AG04449 (cell line): ENCODE results near the gene RANBP6.
"Not testable (repeated sequence)": the region's sequence is repeated elsewhere in the genome, so short reads cannot be mapped to it uniquely, and the experiment has no call there.

ENCODE experiments used
- CTCF ChIA-PET: fragments of 350-600 bp; formaldehyde crosslinking; extraction: SDS; loops from one replicate; lab custom pipeline; 2021; ENCODE audit warnings: antibody characterized with exemption; lab: Yijun Ruan, JAX
- POLR2A ChIA-PET: fragments of 400-600, 350-600 bp; formaldehyde crosslinking; extraction: SDS; loops from one replicate; lab custom pipeline; 2020; ENCODE audit warnings: antibody characterized with exemption, inconsistent platforms; lab: Yijun Ruan, JAX
- DNase-seq: peaks from one replicate; pipeline ENCODE4 v3.0.0-alpha.2; 2010; ENCODE audit warnings: low read depth, low spot score
- H3K4me3 ChIP-seq: 2 replicates; pipeline ENCODE4 v1.5.1; 2011; ENCODE audit warnings: low read depth, mild to moderate bottlenecking, control low read depth, low read length
- TF ChIP-seq, protein P1 (sequence below): IDR thresholded peaks from one replicate; pipeline ENCODE4 v1.5.1; 2011; ENCODE audit warnings: mild to moderate bottlenecking, moderate library complexity, low read length, control low read depth, inconsistent platforms; ENCODE audit not compliant: insufficient read depth; ENCODE audit errors: missing control alignments

Gene RANBP6

GRCh38 chr9:6036391-6036790, 21.0 kb upstream of the RANBP6 start:
- DNase-seq, result no peak
- ChIA-PET POLR2A (no interaction called here), CTCF (no interaction called here)
- no peak overlapping the region for H3K4me3 ChIP-seq
- TF ChIP-seq, protein P1, sequence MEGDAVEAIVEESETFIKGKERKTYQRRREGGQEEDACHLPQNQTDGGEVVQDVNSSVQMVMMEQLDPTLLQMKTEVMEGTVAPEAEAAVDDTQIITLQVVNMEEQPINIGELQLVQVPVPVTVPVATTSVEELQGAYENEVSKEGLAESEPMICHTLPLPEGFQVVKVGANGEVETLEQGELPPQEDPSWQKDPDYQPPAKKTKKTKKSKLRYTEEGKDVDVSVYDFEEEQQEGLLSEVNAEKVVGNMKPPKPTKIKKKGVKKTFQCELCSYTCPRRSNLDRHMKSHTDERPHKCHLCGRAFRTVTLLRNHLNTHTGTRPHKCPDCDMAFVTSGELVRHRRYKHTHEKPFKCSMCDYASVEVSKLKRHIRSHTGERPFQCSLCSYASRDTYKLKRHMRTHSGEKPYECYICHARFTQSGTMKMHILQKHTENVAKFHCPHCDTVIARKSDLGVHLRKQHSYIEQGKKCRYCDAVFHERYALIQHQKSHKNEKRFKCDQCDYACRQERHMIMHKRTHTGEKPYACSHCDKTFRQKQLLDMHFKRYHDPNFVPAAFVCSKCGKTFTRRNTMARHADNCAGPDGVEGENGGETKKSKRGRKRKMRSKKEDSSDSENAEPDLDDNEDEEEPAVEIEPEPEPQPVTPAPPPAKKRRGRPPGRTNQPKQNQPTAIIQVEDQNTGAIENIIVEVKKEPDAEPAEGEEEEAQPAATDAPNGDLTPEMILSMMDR, result no peak

DNA sequence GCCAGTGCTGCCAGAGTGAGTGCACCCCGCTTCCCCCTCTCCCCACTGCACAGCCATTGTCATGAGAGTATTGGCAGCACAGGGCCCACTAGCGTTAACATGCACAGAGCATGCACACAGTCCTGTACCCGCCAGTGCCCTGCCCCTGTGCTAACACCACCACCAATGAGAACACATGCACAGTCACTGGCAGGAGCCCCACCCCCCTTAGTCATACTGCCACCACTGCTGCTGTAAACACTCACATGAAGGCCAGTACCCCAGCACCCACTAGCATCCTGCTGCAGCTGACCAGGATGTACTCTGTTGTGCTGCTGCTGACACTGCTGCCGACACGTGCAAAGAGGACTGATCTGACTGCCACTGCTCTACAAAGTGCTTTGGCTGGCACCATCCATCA, 19.5 kb upstream of the RANBP6 start:
- CTCF ChIA-PET, result no interaction called here
- TF ChIP-seq, protein P1, result no peak
- no peak for DNase-seq
- H3K4me3 ChIP-seq, result no peak overlapping the region
- POLR2A ChIA-PET, result no interaction called here

DNA sequence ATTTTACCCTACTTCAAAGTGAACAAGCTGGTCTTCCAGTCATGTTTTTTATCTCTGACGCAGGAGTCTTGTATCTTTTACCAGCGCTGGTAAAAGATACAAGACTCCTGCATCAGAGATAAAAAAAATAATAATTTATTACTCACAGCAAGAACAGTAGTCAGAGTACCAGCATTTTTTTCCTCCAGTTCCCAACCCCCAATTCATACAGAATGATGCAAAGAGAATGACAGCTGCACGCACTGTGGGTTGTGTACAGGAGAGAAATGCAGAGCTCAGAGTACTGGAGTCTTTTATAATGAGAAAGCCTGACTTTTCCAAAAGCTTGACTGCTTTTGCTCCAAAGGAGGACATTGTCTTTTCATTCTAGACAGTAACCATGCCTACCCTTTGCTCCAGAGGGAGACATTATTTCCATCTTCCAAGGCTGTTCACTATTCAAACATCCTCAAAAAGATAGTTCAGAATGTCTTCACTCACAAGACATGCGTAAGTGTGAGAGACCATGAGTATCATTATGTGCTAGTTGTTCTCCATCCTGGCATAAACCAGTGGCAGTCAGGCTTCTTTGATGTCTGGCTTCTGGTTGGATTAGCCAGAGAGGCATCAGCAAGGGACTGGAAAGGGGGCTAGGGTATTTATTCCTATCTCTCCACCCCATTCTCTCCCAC, 14.3 kb upstream of the RANBP6 start:
- POLR2A ChIA-PET, result no interaction called here
- H3K4me3 ChIP-seq, result no peak overlapping the region
- TF ChIP-seq, protein P1, result no peak
- DNase-seq, result no peak
- CTCF ChIA-PET, result interaction anchor here (0.6 to 2.1 kb wide), 2 partner anchors 24 to 143 kb away, joined by 3 to 10 read pairs; no protein-coding TSS in a partner anchor

DNA sequence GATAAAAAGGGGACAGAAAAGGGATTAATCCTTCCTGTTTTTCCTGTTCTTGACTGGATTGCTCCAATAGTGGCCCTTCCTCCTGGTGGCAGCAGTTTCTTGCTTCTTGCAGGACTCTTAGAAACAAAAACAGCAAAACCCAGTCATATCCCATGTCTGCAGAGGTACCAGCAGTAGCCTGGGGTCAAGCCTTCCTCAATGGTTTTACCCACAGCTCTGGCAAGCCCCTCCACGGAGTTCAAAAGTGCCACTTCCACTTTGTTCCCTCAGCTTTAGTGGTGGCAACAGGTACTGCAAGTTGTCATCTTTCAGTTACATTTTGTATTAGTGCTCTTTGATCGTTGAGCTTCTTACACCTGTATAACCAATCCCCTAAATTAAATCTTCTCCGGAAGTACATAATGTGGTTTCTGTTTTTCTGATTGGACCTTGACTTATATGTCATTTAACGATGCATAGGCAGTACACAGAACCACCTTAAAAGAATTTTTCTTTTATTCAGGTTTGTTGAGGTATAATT, 8.7 kb upstream of the RANBP6 start:
- DNase-seq, result no peak
- CTCF ChIA-PET, result interaction anchor here (1.2 to 2.6 kb wide), 4 partner anchors 9 to 30 kb away, joined by 3 to 10 read pairs (median 7); partner anchors contain the start of gene RANBP6
- H3K4me3 ChIP-seq, result no peak overlapping the region
- POLR2A ChIA-PET, result no interaction called here
- TF ChIP-seq, protein P1, result no peak

GRCh38 chr9:6016975-6017374, 1.6 kb upstream of the RANBP6 start:
- CTCF ChIA-PET, result interaction anchor here (0.7 to 2.8 kb wide), 3 partner anchors 37 to 254 kb away, joined by 3 to 16 read pairs (median 4); no protein-coding TSS in a partner anchor
- POLR2A ChIA-PET, result not testable (repeated sequence)

DNA sequence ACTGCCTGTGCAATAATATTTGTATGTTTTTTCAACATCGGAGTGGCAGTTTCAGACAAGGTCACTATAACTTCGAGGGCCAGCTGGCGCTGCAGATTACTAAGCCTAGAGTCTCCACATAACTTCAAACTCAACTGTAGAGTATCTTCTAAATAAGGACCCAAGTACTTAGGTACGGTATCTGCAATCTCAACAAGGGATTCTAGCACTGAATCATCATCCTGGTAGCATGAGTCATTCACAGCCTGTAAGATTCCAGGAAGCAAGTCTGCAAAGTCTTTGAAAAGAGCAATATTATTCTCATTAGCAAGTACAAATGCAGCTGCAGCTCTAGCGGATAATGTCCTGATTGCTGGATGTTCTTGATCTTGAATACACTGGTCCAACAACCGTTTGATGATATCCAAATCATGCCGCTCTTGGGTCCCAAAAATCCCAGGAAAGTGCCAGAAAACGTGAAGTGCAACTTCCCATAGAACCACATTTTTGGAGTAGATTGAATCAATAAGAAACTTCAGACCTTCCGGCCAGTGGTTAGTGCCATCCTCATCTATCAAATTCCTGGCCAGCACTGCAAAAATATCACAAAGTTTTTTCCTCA, 654 bp downstream of the RANBP6 start:
- POLR2A ChIA-PET, result no interaction called here
- H3K4me3 ChIP-seq, result peak overlapping the region; percentile 87
- CTCF ChIA-PET, result interaction anchor here (1.3 to 2.8 kb wide), 3 partner anchors 9 to 39 kb away, joined by 4 to 16 read pairs (median 8); no protein-coding TSS in a partner anchor

More at GRCh38 chr9:6016975-6017374, 1.6 kb upstream of the RANBP6 start:
- DNase-seq, H3K4me3 ChIP-seq: not testable (repeated sequence)

More for the DNA sequence above, 654 bp downstream of the RANBP6 start:
- peak; percentile 40 for DNase-seq
- TF ChIP-seq, protein P1, result no peak
